SH-SY5Y (cell line): Measurements from ENCODE around the gene PLBD2.

ENCODE experiments used
- GATA2 ChIP-seq: IDR thresholded peaks from 2 replicates; pipeline ENCODE4 v1.6.1; 2011; ENCODE audit warnings: mild to moderate bottlenecking, low read depth, low read length
- GATA3 ChIP-seq: IDR thresholded peaks from 2 replicates; pipeline ENCODE4 v1.6.1; 2011; ENCODE audit warnings: low read depth, mild to moderate bottlenecking, low read length, moderate library complexity

Gene PLBD2, protein sequence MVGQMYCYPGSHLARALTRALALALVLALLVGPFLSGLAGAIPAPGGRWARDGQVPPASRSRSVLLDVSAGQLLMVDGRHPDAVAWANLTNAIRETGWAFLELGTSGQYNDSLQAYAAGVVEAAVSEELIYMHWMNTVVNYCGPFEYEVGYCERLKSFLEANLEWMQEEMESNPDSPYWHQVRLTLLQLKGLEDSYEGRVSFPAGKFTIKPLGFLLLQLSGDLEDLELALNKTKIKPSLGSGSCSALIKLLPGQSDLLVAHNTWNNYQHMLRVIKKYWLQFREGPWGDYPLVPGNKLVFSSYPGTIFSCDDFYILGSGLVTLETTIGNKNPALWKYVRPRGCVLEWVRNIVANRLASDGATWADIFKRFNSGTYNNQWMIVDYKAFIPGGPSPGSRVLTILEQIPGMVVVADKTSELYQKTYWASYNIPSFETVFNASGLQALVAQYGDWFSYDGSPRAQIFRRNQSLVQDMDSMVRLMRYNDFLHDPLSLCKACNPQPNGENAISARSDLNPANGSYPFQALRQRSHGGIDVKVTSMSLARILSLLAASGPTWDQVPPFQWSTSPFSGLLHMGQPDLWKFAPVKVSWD

DNA sequence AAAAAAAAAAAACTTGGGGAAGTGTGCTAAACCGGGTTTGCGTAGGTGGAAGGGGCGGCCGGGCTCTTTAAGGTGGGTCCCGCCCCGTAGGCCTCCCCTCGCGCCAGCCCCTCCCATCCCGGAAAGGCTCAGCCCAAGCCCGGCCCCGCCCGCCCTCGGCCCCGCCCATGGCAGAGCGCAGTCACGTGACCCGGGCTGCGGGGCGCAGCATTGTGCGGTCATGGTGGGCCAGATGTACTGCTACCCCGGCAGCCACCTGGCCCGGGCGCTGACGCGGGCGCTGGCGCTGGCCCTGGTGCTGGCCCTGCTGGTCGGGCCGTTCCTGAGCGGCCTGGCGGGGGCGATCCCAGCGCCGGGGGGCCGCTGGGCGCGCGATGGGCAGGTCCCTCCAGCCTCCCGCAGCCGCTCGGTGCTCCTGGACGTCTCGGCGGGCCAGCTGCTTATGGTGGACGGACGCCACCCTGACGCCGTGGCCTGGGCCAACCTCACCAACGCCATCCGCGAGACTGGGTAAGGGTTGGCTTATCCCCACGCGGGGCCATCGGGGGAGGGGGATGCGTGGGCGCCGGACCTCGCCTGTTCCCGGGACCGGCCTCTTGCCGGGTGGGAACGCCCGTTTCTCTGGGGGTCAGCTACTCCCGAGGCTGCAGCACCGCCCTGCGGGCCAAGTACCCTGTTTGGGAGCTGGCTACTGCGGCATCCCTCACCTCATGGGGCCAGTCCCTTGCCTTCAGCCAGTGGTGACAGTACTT is at the start of gene PLBD2:
PLBD2 (plus strand) TSS at position 207 of the 752 bp plus-strand sequence; CDS start at position 221, 14 bp downstream.
- TF ChIP-seq GATA3: no peak
- TF ChIP-seq GATA2: no peak

DNA sequence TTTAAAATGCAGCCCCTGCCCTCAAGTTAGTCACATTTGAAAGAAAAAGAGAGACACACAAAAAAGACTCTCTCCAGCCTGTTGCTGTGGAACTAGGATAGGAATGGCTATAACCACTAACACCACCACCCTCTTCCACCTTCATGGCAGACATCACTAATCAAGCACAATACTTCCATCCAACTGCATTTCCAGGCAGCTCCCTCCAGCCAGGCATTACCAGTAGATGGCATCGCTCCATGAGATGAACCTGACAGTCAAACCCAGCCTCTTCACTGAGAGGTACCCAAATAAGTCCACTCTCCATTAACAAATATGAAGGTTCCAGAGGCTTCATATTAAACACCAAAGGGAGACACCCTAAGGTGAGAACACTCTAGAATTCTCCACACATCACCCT is 47.9 kb upstream of the PLBD2 start:
- TF ChIP-seq GATA2 (no peak), GATA3 (no peak)

DNA sequence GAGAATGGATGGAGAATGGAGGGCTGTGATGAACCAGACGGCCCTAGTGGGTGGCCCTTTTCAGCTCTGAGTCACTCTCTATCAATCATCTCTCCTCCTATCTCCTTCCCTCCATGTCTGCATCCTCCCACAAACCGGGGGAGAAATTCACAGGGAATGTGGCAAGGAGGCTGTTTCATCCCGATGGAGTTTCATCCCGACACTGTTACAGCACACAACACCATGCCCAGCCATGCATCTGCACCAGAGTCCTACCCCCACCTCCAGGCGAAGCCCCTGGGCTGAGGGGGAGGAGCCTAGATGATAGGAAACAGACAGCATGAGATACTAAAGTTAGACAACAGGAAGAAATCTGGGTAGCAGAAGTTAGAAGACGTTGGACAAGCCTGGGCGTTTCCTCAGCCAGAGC is 44.3 kb upstream of the PLBD2 start:
- TF ChIP-seq GATA3: no peak
- TF ChIP-seq GATA2: no peak

- TF ChIP-seq GATA3 (no peak), GATA2 (no peak)
These were observed 43.0 kb upstream of the PLBD2 start for GRCh38 chr12:113315358-113315757.

- TF ChIP-seq GATA3: no peak
- TF ChIP-seq GATA2: no peak
These were observed 42.2 kb upstream of the PLBD2 start for GRCh38 chr12:113316155-113316554.

DNA sequence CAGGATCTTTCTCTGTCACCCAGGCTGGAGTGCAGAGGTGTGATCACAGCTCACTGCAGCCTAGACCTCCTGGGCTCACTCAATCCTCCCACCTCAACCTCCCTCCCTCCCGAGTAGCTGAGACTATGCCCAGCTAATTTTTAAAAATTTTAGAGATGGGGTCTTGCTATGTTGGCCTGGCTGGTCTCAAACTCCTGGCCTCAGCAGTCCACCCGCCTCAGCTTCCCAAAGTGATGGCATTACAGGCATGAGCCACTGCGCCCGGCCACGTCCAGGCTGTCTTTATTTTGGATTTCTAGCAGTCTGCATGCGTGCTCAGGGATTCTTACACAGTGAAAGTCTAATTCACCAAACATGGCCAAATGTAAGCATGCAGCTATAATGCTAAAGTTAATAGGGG is 41.3 kb upstream of the PLBD2 start:
- TF ChIP-seq GATA3 (no peak), GATA2 (no peak)

DNA sequence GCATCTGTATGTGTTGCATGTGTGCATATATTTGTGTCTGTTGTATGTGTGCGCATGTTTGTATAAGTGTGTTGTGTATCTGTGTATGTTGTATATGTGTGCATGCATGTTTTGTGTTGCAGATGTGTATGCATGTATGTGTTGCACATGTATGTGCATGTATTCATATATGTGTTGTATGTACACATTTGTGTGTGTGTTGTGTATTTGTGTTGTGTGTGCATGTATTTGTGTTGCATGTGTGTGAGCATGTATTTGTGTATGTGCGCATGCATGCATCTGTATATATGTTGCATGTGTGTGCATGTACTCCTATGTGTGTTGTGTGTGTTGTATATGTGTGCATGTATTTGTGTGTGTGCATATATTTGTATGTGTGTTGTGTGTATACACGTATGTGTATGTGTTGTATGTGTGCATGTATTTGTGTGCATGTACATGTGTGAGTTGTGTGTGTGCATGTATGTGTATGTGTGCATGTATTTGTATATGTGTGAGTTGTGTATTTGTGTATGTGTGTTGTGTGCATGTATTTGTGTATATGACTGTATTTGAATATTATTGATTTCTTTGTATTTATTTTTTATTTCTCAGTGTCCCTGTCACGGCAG is 40.2 kb upstream of the PLBD2 start:
- no peak for TF ChIP-seq GATA3
- no peak for TF ChIP-seq GATA2

DNA sequence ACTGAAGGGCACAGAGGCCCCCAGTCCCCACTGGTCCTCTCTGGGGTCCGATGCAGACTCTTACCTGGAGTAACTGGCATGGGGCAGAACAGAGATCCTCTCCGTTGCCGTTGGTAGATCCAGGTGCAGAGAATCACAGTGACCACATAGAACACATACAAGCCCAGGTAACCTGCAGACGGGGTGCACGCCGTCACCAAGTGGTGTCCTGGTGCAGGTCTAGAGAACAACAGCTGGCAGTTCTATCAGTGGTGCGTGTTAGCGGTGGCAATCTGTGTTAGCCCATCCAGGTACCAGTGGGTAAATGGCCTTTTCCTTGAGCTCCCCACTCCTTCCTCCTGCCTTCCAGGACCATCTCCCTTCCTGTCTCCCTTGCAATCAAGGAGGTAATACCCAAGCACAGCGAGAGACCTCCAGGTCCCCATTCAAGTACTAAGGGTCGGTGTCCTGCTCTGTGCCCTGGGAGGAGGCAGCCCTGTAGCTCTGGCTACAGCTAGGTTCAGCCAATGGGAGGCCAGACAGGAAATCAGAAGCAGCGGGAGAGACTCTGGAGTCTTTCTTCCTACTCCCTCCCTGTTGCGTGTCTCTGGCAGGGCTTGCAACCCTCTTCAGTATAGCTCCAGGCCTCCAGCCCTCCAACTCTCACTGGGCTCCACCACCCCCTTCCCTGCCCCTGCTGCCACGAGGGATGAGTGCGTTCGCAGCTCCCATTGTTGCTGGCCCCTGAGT is 39.3 kb upstream of the PLBD2 start:
- no peak for TF ChIP-seq GATA3
- TF ChIP-seq GATA2: no peak

DNA sequence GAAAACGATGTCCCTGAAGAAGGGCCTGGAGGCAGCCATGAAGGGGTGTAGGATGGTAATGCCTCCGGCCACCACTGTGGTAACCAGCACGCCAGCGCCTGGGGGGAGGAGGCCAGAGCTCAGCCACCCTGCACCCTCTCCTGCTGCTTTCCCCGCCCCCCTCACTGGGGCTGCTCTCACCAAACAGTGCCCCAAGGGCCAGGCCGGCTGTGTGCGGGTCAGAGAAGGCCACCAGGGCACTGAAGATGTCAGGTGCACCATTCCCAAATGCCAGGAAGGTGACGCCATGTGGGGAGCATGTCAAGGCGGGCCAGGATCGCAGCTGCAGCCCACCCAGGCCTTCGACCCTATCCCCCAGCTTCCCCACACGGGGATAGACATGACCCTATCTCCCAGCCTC is 38.0 kb upstream of the PLBD2 start:
- TF ChIP-seq GATA2: no peak
- TF ChIP-seq GATA3: no peak

DNA sequence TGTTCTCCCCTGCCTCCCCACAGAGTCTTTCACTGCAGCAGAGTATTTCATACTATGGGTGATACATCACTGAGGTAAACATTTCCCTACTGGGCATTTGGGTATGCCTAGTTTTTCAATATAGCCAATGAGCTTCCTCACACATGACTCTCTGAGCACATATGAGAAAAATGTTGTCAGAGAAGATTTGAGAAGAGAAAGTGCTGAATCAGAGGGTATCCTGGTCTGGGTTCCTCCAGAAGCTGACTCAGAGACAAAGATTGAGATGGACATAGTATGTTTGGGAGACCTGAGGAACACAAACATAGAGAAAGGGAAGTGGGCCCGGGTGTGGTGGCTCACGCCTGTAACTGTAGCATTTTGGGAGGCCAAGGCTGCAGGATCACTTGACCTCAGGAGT is 36.0 kb upstream of the PLBD2 start:
- no peak for TF ChIP-seq GATA2
- TF ChIP-seq GATA3: no peak

- TF ChIP-seq GATA3 (no peak), GATA2 (no peak)
These were observed 32.5 kb upstream of the PLBD2 start for GRCh38 chr12:113325916-113326315.

DNA sequence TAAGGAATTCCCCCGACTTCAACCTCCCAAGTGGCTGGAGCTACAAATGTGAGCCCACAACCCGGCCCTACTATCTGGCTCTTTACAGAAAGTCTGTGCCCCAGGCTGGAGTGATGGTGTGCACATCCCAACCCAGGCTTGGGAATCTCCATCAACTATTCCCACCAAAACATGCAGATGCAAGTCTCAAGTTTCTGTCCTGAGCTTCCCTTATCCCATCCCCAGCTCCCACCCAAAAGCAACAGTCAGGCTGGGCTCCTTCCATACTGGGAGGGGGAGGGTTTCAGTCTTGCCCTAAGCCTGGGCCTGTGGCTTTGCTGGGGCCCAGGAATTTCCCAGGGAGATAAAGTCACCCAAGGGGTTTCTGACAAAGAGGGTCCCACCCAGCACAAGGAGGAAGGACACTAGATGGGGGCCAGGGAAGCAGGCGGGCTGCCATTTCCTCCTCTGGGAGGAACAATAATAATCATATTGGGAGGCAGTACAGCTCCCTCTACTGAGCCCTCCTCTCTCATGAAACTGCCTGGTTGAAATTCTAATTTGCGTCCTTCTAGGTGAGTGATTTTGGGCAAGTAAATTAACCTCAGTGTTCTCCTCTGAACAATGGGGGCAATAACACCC is 31.5 kb upstream of the PLBD2 start:
- TF ChIP-seq GATA3 (no peak), GATA2 (no peak)

DNA sequence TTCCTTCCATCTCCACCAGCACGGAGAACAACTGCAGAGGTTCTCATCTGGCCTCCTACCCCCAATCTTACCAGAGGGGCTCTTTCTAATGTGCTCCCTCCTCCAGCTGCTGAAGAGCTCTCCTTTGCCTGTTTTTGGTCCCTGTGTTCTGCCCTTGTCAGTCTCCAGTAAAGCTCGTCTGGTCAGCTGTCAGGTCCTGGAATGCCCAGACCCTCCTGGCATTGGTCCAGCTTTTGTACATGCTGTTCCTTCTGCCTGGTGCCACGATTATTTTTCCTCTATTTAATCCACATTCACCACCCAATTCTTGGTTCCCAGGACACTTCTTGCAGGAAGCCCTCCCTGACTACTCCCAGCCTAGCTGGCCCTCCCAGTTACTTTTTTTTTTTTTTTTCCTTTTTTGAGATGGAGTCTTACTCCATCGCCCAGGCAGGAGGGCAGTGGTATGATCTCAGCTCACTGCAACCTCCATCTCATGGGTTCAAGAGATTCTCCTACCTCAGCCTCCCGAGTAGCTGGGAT is 30.0 kb upstream of the PLBD2 start:
- TF ChIP-seq GATA3: no peak
- TF ChIP-seq GATA2: no peak
